ENCODE measurements around the gene CFAP46. TPM values are rescaled to one million over a fixed set of nuclear protein-coding genes. Genes with fewer than 3 reads are reported as not detected.
A peak's percentile ranks its signal among the peaks of the same experiment; 100 is the strongest.

Gene CFAP46
- total and polyA plus RNA-seq, 2 donors from 2014 or later = 3.8 to 8.3 TPM

DNA sequence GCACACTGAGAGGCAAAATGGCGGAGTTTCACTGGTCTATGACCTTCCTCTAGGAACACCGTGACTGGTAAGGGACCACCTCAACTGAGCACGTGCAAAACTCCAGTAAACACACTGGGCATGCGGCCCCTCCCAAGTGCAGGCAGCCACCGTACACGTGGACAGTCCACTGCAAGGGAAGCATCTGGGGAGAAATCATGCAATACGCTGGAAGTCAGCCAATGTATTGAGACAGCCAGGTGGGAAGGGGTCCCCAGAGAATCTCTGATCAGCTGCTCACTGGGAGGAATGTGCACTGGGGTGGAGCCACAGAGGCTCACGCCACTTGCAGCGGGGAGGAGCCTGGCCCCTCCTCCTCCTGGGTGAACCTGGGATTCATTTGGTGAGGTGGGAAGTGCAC lies 49.3 kb downstream of the CFAP46 start:
- Histone ChIP-seq H3K4me3 (ENCODE audit: low read length in 3 of 3) (no peak overlapping the region), H3K9ac (ENCODE audit: low read length in 3 of 3) (no peak overlapping the region), H3K9me3 (ENCODE audit: control insufficient read depth in 2 of 3, insufficient read depth in 1 of 3, low read length in 3 of 3) (no peaks in the 10 kb centered on the region), H3K36me3 (ENCODE audit: control insufficient read depth in 2 of 3, insufficient read depth in 3 of 3, low read length in 3 of 3) (no peaks in the 10 kb centered on the region), H3K27me3 (ENCODE audit: control insufficient read depth, insufficient read depth, low read length) (no peaks in the 10 kb centered on the region), H3K4me1 (ENCODE audit: control insufficient read depth in 2 of 3, insufficient read depth in 2 of 3, low read depth in 1 of 3, low read length in 3 of 3) (no peaks in the 10 kb centered on the region), H3K27ac (ENCODE audit: low read depth in 2 of 2, low read length in 2 of 2) (no peak overlapping the region)
- FAIRE-seq = no peak
- intact Hi-C loops (cut with DNase I) = no loop called here
- DNase-seq = peak in 3 of 5 donors; percentile 46 to 52 (median 46)
- TF ChIP-seq, protein P1, sequence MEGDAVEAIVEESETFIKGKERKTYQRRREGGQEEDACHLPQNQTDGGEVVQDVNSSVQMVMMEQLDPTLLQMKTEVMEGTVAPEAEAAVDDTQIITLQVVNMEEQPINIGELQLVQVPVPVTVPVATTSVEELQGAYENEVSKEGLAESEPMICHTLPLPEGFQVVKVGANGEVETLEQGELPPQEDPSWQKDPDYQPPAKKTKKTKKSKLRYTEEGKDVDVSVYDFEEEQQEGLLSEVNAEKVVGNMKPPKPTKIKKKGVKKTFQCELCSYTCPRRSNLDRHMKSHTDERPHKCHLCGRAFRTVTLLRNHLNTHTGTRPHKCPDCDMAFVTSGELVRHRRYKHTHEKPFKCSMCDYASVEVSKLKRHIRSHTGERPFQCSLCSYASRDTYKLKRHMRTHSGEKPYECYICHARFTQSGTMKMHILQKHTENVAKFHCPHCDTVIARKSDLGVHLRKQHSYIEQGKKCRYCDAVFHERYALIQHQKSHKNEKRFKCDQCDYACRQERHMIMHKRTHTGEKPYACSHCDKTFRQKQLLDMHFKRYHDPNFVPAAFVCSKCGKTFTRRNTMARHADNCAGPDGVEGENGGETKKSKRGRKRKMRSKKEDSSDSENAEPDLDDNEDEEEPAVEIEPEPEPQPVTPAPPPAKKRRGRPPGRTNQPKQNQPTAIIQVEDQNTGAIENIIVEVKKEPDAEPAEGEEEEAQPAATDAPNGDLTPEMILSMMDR (IDR thresholded peaks at IDR 0.05; ENCODE audit: borderline replicate concordance, extremely low read depth, insufficient read depth) = no peak

DNA sequence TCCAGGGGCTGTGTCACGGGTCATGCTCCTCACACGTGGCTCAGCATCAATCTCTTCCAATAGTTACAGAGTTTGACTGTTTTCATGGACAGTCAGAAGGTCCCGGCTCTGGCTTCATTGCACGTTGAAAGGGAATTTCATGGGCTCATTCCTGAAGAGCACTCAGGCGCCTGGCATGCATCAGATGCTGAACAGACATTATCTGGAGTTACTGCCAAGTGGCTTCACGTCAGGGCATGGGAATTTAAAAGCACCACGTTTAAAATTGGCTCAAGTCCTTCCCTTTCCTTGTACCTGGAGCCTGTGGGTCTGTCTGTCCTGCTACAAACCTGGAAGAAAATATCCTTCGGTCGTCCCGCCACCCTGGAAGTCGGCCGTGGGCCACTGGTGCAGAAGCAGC lies 50.4 kb downstream of the CFAP46 start:
- no peaks in the 10 kb centered on the region for H3K27me3 ChIP-seq (ENCODE audit: control insufficient read depth, insufficient read depth, low read length)
- TF ChIP-seq, protein P1 (IDR thresholded peaks at IDR 0.05; ENCODE audit: borderline replicate concordance, extremely low read depth, insufficient read depth) = no peak
- H3K36me3 ChIP-seq (ENCODE audit: control insufficient read depth in 2 of 3, insufficient read depth in 3 of 3, low read length in 3 of 3) = no peaks in the 10 kb centered on the region
- no peak overlapping the region for H3K9ac ChIP-seq (ENCODE audit: low read length in 3 of 3)
- no peaks in the 10 kb centered on the region for H3K9me3 ChIP-seq (ENCODE audit: control insufficient read depth in 2 of 3, insufficient read depth in 1 of 3, low read length in 3 of 3)
- H3K4me3 ChIP-seq (ENCODE audit: low read length in 3 of 3) = no peak overlapping the region
- H3K27ac ChIP-seq (ENCODE audit: low read depth in 2 of 2, low read length in 2 of 2) = no peak overlapping the region
- DNase-seq (peak in 1 of 5 donors; percentile 34), FAIRE-seq (no peak)
- H3K4me1 ChIP-seq (ENCODE audit: control insufficient read depth in 2 of 3, insufficient read depth in 2 of 3, low read depth in 1 of 3, low read length in 3 of 3) = no peaks in the 10 kb centered on the region
- intact Hi-C loops (cut with DNase I) = no loop called here

- Histone ChIP-seq H3K9ac (ENCODE audit: low read length in 3 of 3) (no peak overlapping the region), H3K27ac (ENCODE audit: low read depth in 2 of 2, low read length in 2 of 2) (no peak overlapping the region), H3K4me1 (ENCODE audit: control insufficient read depth in 2 of 3, insufficient read depth in 2 of 3, low read depth in 1 of 3, low read length in 3 of 3) (no peaks in the 10 kb centered on the region), H3K4me3 (ENCODE audit: low read length in 3 of 3) (no peak overlapping the region), H3K27me3 (ENCODE audit: control insufficient read depth, insufficient read depth, low read length) (no peaks in the 10 kb centered on the region), H3K36me3 (ENCODE audit: control insufficient read depth in 2 of 3, insufficient read depth in 3 of 3, low read length in 3 of 3) (no peaks in the 10 kb centered on the region), H3K9me3 (ENCODE audit: control insufficient read depth in 2 of 3, insufficient read depth in 1 of 3, low read length in 3 of 3) (no peaks in the 10 kb centered on the region)
- TF ChIP-seq, protein P1 (IDR thresholded peaks at IDR 0.05; ENCODE audit: borderline replicate concordance, extremely low read depth, insufficient read depth) = no peak
- intact Hi-C loops (cut with DNase I) = no loop called here
- DNase-seq (no peak), FAIRE-seq (no peak)
Measured at GRCh38 chr10:132891368-132891767, 51.0 kb downstream of the CFAP46 start.

- H3K9me3 ChIP-seq (ENCODE audit: control insufficient read depth in 2 of 3, insufficient read depth in 1 of 3, low read length in 3 of 3) = no peaks in the 10 kb centered on the region
- no peak overlapping the region for H3K9ac ChIP-seq (ENCODE audit: low read length in 3 of 3)
- no peak overlapping the region for H3K4me3 ChIP-seq (ENCODE audit: low read length in 3 of 3)
- H3K27me3 ChIP-seq (ENCODE audit: control insufficient read depth, insufficient read depth, low read length) = no peaks in the 10 kb centered on the region
- TF ChIP-seq, protein P1 (IDR thresholded peaks at IDR 0.05; ENCODE audit: borderline replicate concordance, extremely low read depth, insufficient read depth) = no peak
- no peak for DNase-seq
- intact Hi-C loops (cut with DNase I) = no loop called here
- no peaks in the 10 kb centered on the region for H3K4me1 ChIP-seq (ENCODE audit: control insufficient read depth in 2 of 3, insufficient read depth in 2 of 3, low read depth in 1 of 3, low read length in 3 of 3)
- H3K36me3 ChIP-seq (ENCODE audit: control insufficient read depth in 2 of 3, insufficient read depth in 3 of 3, low read length in 3 of 3) = no peaks in the 10 kb centered on the region
- H3K27ac ChIP-seq (ENCODE audit: low read depth in 2 of 2, low read length in 2 of 2) = no peak overlapping the region
- no peak for FAIRE-seq
Measured at GRCh38 chr10:132890301-132890700, 52.1 kb downstream of the CFAP46 start.
